Large intestine (tissue), 3 donors: Measurements from ENCODE around the gene SLC22A1. TPM values are rescaled to one million over a fixed set of nuclear protein-coding genes. Genes with fewer than 3 reads are reported as not detected.
"Not testable (repeated sequence)": the region's sequence is repeated elsewhere in the genome, so short reads cannot be mapped to it uniquely, and the experiment has no call there.

Experiments used
- DNase-seq, 2 donors: peaks; one replicate each; pipeline versions ENCODE4 v3.0.0 to v3.0.0-alpha.2; 2013
- H3K27ac ChIP-seq: one replicate; pipeline ENCODE4 v1.5.1; 2013; ENCODE audit warnings: low read length
- H3K27me3 ChIP-seq: 2 replicates; pipeline ENCODE4 v1.6.1; 2013; ENCODE audit warnings: low read length; ENCODE audit not compliant: control insufficient read depth, insufficient read depth
- H3K36me3 ChIP-seq: 2 replicates; pipeline ENCODE4 v1.6.1; 2013; ENCODE audit warnings: low read length; ENCODE audit not compliant: control insufficient read depth, insufficient read depth
- H3K4me1 ChIP-seq: one replicate; pipeline ENCODE4 v1.6.1; 2013; ENCODE audit warnings: low read length; ENCODE audit not compliant: control insufficient read depth, insufficient read depth
- H3K4me3 ChIP-seq: one replicate; pipeline ENCODE4 v1.5.1; 2013; ENCODE audit warnings: low read length
- H3K9me3 ChIP-seq: one replicate; pipeline ENCODE4 v1.6.1; 2013; ENCODE audit warnings: mild to moderate bottlenecking, low read depth, low read length, moderate library complexity; ENCODE audit not compliant: control insufficient read depth
- WGBS: methylation state at CpG from one replicate; pipeline ENCODE4 v1.1.5; 2013; ENCODE audit warnings: low lambda C conversion rate; ENCODE audit not compliant: insufficient coverage; 5-methylcytosine and 5-hydroxymethylcytosine counted together
- polyA plus RNA-seq: library from polyadenylated mRNA; unstranded; fragments of 120-200 nt; gene quantifications from one replicate; pipeline ENCODE4 v1.2.1, GENCODE V29; 2013

SLC22A1 gene
- polyA plus RNA-seq, 1 donor: 0.57 TPM

GRCh38 chr6:160160450-160160849 lies 38.8 kb downstream of the SLC22A1 start:
- no peaks in the 10 kb centered on the region for H3K36me3 ChIP-seq
- H3K4me3 ChIP-seq: no peak overlapping the region
- WGBS: no CpG with 5 or more reads among the region's 6 CpGs
- DNase-seq: peak; percentile 62 to 83
- H3K27me3 ChIP-seq: no peaks in the 10 kb centered on the region
- peaks cover 12% of the 10 kb centered on the region for H3K4me1 ChIP-seq
- H3K9me3 ChIP-seq: no peaks in the 10 kb centered on the region
- peak overlapping the region; percentile 12 for H3K27ac ChIP-seq

- Histone ChIP-seq H3K9me3 (no peaks in the 10 kb centered on the region), H3K36me3 (no peaks in the 10 kb centered on the region), H3K27ac (peak overlapping the region; percentile 12), H3K4me1 (peaks cover 12% of the 10 kb centered on the region), H3K27me3 (no peaks in the 10 kb centered on the region), H3K4me3 (no peak overlapping the region)
- no CpG with 5 or more reads among the region's 15 CpGs for WGBS
- no peak for DNase-seq
Observed at GRCh38 chr6:160160929-160161646, 39.5 kb downstream of the SLC22A1 start.

DNA sequence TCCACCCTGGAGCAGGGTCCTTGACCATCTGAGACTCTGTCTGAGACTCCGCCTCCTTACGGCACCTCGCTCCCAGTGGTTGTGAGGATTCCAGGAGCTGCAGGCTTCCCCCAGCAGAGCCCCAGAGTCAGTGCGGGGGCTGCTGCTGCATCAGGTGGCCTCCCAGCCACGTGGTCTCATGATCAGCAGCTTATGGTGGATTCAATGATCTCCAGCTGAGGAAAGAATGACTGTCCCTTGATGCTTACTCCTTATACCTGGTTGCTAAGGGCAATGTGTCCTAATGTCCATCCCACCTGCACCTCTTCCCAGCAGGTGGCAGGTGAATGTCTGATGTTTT lies 40.0 kb downstream of the SLC22A1 start:
- H3K27me3 ChIP-seq: no peaks in the 10 kb centered on the region
- H3K36me3 ChIP-seq: no peaks in the 10 kb centered on the region
- no CpG with 5 or more reads among the region's 5 CpGs for WGBS
- H3K4me1 ChIP-seq: peaks cover 15% of the 10 kb centered on the region
- H3K27ac ChIP-seq: no peak overlapping the region
- H3K9me3 ChIP-seq: no peaks in the 10 kb centered on the region
- no peak overlapping the region for H3K4me3 ChIP-seq
- DNase-seq: no peak

DNA sequence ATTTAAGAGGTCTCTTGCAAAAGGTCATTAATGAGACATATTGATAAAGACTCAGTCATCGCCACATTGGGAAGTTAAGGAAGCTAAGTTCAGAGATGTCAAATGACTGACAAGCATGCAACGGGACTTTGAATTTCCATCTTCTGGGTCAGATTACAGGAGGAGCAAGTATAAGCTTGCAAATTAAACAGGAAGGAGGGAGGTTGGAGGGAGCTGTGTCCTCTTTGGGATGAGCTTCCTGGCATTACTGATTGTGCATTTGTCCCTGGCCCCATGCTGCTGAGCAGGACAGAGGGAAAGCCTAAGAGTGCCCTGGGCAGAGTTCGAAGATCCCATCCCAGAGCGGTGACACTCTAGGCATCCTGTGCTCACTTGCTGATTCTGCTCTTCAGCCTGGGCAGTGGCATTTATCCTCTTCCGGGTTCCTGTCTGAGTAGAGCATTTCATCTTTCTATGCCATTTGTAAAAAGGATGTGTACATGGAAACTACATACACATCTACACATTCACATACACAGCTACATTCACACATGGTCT lies 40.5 kb downstream of the SLC22A1 start:
- WGBS: 40% methylated on average over 1 of the region's 5 CpGs
- Histone ChIP-seq H3K27me3 (no peaks in the 10 kb centered on the region), H3K9me3 (no peaks in the 10 kb centered on the region), H3K4me1 (peaks cover 20% of the 10 kb centered on the region), H3K4me3 (no peak overlapping the region), H3K36me3 (no peaks in the 10 kb centered on the region), H3K27ac (no peak overlapping the region)
- no peak for DNase-seq

DNA sequence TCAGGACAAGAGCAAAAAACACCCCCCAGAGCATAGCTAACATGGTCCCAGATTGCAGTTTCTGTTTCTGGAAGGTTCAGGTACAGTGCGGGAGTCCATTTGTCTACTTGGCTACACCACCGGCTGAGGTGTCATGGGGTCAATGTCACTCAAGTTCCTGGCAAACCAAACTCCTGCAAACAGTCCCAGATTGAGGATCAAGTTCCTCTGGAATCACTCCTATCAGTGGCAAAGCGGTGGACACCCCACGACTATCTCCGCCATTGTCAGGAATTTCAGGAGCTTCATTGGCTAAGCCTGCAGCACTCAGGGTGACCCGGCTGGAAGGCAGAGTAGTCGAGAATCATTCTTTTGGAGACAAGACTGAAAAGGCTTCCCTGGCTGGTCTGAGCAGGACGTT lies 41.8 kb downstream of the SLC22A1 start:
- no peak overlapping the region for H3K27ac ChIP-seq
- H3K9me3 ChIP-seq: no peaks in the 10 kb centered on the region
- H3K27me3 ChIP-seq: no peaks in the 10 kb centered on the region
- H3K4me1 ChIP-seq: peaks cover 31% of the 10 kb centered on the region
- H3K36me3 ChIP-seq: no peaks in the 10 kb centered on the region
- no peak for DNase-seq
- H3K4me3 ChIP-seq: no peak overlapping the region
- WGBS: no CpG with 5 or more reads among the region's 8 CpGs

GRCh38 chr6:160163912-160164311 lies 42.3 kb downstream of the SLC22A1 start:
- H3K27ac ChIP-seq: no peak overlapping the region
- no peaks in the 10 kb centered on the region for H3K27me3 ChIP-seq
- no CpG with 5 or more reads among the region's 7 CpGs for WGBS
- no peak for DNase-seq
- H3K36me3 ChIP-seq: no peaks in the 10 kb centered on the region
- H3K4me1 ChIP-seq: peaks cover 33% of the 10 kb centered on the region
- H3K4me3 ChIP-seq: no peak overlapping the region
- H3K9me3 ChIP-seq: no peaks in the 10 kb centered on the region

DNA sequence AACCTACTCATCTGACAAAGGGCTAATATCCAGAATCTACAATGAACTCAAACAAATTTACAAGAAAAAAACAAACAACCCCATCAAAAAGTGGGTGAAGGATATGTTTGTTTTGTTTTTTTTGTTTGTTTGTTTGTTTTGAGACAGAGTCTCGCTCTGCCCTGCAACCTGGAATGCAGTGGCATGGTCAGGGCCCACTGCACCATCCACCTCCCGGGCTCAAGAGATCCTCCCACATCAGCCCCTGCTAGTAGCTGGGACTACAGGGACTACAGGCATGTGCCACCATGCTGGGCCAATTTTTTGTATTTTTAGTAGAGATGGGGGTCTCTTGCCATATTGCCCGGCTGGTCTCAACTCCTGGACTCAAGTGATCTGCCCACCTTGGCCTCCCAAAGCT lies 44.3 kb downstream of the SLC22A1 start:
- not testable (repeated sequence) for H3K36me3 ChIP-seq, DNase-seq, H3K27ac ChIP-seq, H3K27me3 ChIP-seq, H3K9me3 ChIP-seq, H3K4me3 ChIP-seq
- H3K4me1 ChIP-seq: peaks cover 23% of the 10 kb centered on the region
- WGBS: no CpG with 5 or more reads among the region's 3 CpGs

DNA sequence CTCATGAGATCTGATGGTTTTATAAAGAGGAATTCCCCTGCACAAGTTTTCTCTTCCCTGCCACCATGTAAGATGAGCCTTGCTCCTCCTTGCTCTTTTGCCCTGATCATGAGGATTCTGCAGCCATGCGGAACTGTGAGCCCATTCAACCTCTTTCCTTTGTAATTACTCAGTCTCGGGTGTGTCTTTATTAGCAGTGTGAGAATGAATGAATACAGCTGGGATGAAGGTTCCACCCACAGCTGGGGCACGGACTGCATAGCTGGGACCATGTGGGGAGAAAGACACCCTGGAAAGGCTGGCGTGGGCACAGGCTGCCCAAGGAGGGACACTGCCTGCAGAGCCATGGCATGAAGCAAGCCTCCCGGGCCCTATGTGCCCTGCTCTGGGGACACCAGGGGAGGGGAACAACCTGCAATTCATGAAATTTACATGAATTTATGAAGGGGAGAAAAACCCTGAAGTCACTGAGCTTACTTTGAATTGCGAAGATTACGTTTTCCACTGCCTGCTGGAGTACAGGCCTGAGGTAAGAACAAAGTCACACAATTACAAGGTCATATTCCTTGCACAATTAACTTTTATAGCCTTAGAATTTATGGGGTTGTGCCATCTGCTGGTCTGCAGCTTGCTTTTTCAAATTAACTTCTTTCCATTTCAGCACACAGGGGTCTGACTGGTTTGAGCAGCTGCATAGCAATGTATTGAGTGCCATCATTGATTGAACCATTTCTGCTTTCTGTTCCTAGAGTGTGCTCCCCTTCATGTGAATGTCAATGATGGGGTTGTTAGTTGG lies 46.2 kb downstream of the SLC22A1 start:
- H3K9me3 ChIP-seq: no peaks in the 10 kb centered on the region
- H3K27ac ChIP-seq: peak overlapping the region; percentile 85
- DNase-seq: peak; percentile 64 to 87
- H3K36me3 ChIP-seq: no peaks in the 10 kb centered on the region
- no peak overlapping the region for H3K4me3 ChIP-seq
- peaks cover 21% of the 10 kb centered on the region for H3K4me1 ChIP-seq
- WGBS: no CpG with 5 or more reads among the region's 7 CpGs
- H3K27me3 ChIP-seq: no peaks in the 10 kb centered on the region

DNA sequence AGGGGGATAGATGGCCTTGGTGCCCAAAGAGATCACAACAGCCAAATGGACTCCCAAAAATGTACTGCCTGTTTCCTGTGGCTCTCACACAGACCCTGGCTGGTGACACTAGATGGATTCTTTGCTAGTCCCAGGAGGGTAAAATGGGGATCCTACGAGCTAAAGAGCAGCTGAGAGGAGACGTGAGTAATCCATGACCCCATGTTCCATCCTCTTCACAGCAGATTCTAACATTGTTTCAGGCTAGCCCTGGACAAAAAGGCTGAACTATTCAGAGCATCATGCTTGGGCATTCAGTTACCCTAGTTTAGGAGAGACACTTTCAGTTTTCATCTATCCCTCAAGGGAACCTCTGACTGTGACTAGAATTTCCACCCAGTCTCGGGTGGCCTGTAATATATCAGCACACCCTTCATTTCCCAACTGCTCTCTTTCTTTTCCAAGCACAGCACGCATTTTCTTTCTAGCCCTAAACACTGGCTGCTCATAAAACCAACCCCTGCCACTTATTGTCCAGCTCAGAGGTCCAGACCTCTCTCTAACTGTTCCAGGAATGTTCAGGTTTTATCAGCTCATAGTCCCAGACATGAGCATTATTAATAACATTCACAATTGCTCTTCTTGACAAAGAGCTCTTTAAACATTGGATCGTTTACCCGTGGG lies 48.5 kb downstream of the SLC22A1 start:
- H3K27ac ChIP-seq: no peak overlapping the region
- no peak overlapping the region for H3K4me3 ChIP-seq
- no peak for DNase-seq
- 44% methylated on average over 2 of the region's 6 CpGs for WGBS
- H3K4me1 ChIP-seq: peaks cover 21% of the 10 kb centered on the region
- no peaks in the 10 kb centered on the region for H3K9me3 ChIP-seq
- H3K27me3 ChIP-seq: no peaks in the 10 kb centered on the region
- no peaks in the 10 kb centered on the region for H3K36me3 ChIP-seq

- DNase-seq: no peak
- H3K36me3 ChIP-seq: no peaks in the 10 kb centered on the region
- peaks cover 7% of the 10 kb centered on the region for H3K4me1 ChIP-seq
- no peaks in the 10 kb centered on the region for H3K27me3 ChIP-seq
- no peaks in the 10 kb centered on the region for H3K9me3 ChIP-seq
- WGBS: no CpG with 5 or more reads among the region's 5 CpGs
- no peak overlapping the region for H3K4me3 ChIP-seq
- no peak overlapping the region for H3K27ac ChIP-seq
Observed at GRCh38 chr6:160172704-160173103, 51.1 kb downstream of the SLC22A1 start.
